ENCODE data around the gene RTN4. TPM values are rescaled to one million over a fixed set of nuclear protein-coding genes. Genes with fewer than 3 reads are reported as not detected.

The RTN4 gene
- total RNA-seq, 1 donor from 2014 or later = 819 TPM

- H3K36me3 Mint-ChIP-seq (ENCODE audit: low read depth) = peaks cover 18% of the 10 kb centered on the region
Measured at GRCh38 chr2:54964816-54965215, 85.4 kb downstream of the RTN4 start.

GRCh38 chr2:54964271-54964670 is 86.0 kb downstream of the RTN4 start:
- TF ChIP-seq, protein P1, sequence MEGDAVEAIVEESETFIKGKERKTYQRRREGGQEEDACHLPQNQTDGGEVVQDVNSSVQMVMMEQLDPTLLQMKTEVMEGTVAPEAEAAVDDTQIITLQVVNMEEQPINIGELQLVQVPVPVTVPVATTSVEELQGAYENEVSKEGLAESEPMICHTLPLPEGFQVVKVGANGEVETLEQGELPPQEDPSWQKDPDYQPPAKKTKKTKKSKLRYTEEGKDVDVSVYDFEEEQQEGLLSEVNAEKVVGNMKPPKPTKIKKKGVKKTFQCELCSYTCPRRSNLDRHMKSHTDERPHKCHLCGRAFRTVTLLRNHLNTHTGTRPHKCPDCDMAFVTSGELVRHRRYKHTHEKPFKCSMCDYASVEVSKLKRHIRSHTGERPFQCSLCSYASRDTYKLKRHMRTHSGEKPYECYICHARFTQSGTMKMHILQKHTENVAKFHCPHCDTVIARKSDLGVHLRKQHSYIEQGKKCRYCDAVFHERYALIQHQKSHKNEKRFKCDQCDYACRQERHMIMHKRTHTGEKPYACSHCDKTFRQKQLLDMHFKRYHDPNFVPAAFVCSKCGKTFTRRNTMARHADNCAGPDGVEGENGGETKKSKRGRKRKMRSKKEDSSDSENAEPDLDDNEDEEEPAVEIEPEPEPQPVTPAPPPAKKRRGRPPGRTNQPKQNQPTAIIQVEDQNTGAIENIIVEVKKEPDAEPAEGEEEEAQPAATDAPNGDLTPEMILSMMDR (IDR thresholded peaks at IDR 0.05) = no peak
- Mint-ChIP-seq H3K4me3 (ENCODE audit: unreplicated experiment) (no peak overlapping the region), H3K36me3 (ENCODE audit: low read depth) (peaks cover 18% of the 10 kb centered on the region), H3K27ac (ENCODE audit: unreplicated experiment) (no peak overlapping the region), H3K4me1 (ENCODE audit: low read depth) (peaks cover 39% of the 10 kb centered on the region), H3K27me3 (ENCODE audit: low read depth) (no peaks in the 10 kb centered on the region), H3K9me3 (ENCODE audit: low read depth) (no peaks in the 10 kb centered on the region)
- DNase-seq (ENCODE audit: low spot score) = no peak

More at GRCh38 chr2:54964816-54965215, 85.4 kb downstream of the RTN4 start:
- no peak for DNase-seq (ENCODE audit: low spot score)
- TF ChIP-seq, protein P1 (IDR thresholded peaks at IDR 0.05) = no peak
- no peaks in the 10 kb centered on the region for H3K9me3 Mint-ChIP-seq (ENCODE audit: low read depth)
- no peak overlapping the region for H3K4me3 Mint-ChIP-seq (ENCODE audit: unreplicated experiment)
- peaks cover 41% of the 10 kb centered on the region for H3K4me1 Mint-ChIP-seq (ENCODE audit: low read depth)
- peak overlapping the region; percentile 71 for H3K27ac Mint-ChIP-seq (ENCODE audit: unreplicated experiment)
- no peaks in the 10 kb centered on the region for H3K27me3 Mint-ChIP-seq (ENCODE audit: low read depth)

DNA sequence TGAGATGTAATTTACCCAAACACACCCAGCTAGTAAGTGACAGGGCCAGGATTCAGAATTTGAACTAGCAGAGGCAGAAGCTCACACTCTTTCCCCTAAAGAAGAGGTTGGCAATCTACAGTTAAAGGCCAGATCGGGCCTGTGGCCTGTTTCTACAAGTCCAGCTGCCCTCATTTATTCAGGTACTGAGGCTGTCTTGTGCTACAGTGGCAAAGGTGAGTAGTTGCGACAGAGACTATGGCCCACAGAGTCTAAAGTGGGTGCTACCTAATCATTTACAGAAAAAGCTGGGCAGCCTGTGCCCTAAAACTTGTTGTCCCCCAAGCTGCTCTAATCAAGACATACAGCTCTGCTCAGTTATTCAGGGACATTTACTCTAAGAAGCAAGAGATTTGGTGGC is 86.8 kb downstream of the RTN4 start:
- H3K36me3 Mint-ChIP-seq (ENCODE audit: low read depth) = peaks cover 18% of the 10 kb centered on the region
- no peaks in the 10 kb centered on the region for H3K27me3 Mint-ChIP-seq (ENCODE audit: low read depth)
- H3K4me3 Mint-ChIP-seq (ENCODE audit: unreplicated experiment) = no peak overlapping the region
- TF ChIP-seq, protein P1 (IDR thresholded peaks at IDR 0.05) = no peak
- peak overlapping the region; percentile 45 for H3K27ac Mint-ChIP-seq (ENCODE audit: unreplicated experiment)
- DNase-seq (ENCODE audit: low spot score) = no peak
- H3K9me3 Mint-ChIP-seq (ENCODE audit: low read depth) = no peaks in the 10 kb centered on the region
- peaks cover 34% of the 10 kb centered on the region for H3K4me1 Mint-ChIP-seq (ENCODE audit: low read depth)

DNA sequence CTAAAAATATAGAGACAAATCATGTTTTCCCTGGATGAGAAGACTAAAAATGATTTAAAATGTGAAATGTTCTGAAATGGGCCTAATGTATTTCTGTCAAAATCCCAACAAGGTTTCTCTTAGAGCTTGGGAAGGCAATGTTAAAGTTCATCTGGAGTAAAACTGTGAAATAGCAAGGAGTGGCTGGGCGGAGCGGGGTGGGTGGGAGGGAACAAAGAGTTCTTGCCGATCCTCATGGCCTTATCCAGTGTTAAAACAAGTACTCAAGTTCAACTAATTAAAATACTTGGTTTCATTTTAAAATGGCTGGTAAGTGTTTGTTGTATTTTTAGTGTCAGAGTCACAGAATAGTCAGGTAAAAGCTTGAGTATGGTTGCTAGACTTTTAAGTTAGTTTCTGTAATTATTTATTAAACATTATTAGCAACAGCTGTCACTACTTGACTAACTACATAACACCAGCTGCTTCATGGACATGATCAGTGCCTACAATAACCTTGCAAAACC is 87.3 kb downstream of the RTN4 start:
- TF ChIP-seq, protein P1 (IDR thresholded peaks at IDR 0.05) = no peak
- H3K9me3 Mint-ChIP-seq (ENCODE audit: low read depth) = no peaks in the 10 kb centered on the region
- peaks cover 13% of the 10 kb centered on the region for H3K36me3 Mint-ChIP-seq (ENCODE audit: low read depth)
- H3K4me1 Mint-ChIP-seq (ENCODE audit: low read depth) = peaks cover 30% of the 10 kb centered on the region
- no peak overlapping the region for H3K4me3 Mint-ChIP-seq (ENCODE audit: unreplicated experiment)
- no peak for DNase-seq (ENCODE audit: low spot score)
- no peaks in the 10 kb centered on the region for H3K27me3 Mint-ChIP-seq (ENCODE audit: low read depth)
- H3K27ac Mint-ChIP-seq (ENCODE audit: unreplicated experiment) = peak overlapping the region; percentile 45

- H3K4me3 Mint-ChIP-seq (ENCODE audit: unreplicated experiment) = no peak overlapping the region
- no peak for DNase-seq (ENCODE audit: low spot score)
- no peaks in the 10 kb centered on the region for H3K27me3 Mint-ChIP-seq (ENCODE audit: low read depth)
- peaks cover 11% of the 10 kb centered on the region for H3K36me3 Mint-ChIP-seq (ENCODE audit: low read depth)
- peaks cover 28% of the 10 kb centered on the region for H3K4me1 Mint-ChIP-seq (ENCODE audit: low read depth)
- TF ChIP-seq, protein P1 (IDR thresholded peaks at IDR 0.05) = no peak
- H3K9me3 Mint-ChIP-seq (ENCODE audit: low read depth) = no peaks in the 10 kb centered on the region
- no peak overlapping the region for H3K27ac Mint-ChIP-seq (ENCODE audit: unreplicated experiment)
Measured at GRCh38 chr2:54962511-54962910, 87.7 kb downstream of the RTN4 start.

Data from chondrocyte (in vitro differentiated cells).